ENCODE measurements around the gene ARHGAP24. TPM values are rescaled to one million over a fixed set of nuclear protein-coding genes. Genes with fewer than 3 reads are reported as not detected.

The ARHGAP24 gene
- total and polyA plus RNA-seq, 2 experiments from 2014 or later: 0.21 to 0.36 TPM

DNA sequence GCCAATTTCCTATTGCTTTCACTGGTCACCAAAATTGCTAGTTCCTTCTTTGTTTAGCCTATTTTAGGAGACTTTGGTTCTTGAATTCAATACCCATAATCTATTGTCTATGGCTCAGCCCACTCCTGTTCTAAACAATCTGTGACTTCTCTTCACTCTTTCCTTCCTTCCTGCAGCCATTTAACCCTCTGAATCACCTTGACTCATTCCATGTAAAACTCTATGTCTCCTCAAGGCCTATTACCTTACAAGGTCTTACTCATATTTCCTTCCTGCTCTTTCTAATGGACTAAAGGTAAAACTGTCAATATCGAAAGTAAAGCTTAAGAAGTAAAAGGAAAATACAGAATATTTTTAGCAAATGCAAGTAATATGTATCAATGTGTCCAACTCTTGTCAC lies 301.6 kb downstream of the ARHGAP24 start:
- Histone ChIP-seq H3K4me3 (no peak overlapping the region), H3F3A (replicated peaks; ENCODE audit: low read depth) (no peaks in the 10 kb centered on the region), H3K4me2 (no peak overlapping the region), H2AFZ (no peak overlapping the region), H4K20me1 (replicated peaks; ENCODE audit: insufficient read depth) (no peaks in the 10 kb centered on the region), H3K79me2 (replicated peaks; ENCODE audit: insufficient read depth) (no peaks in the 10 kb centered on the region), H3K27ac (ENCODE audit: low read depth) (no peak overlapping the region), H3K27me3 (ENCODE audit: insufficient read depth) (no peaks in the 10 kb centered on the region), H3K36me3 (ENCODE audit: insufficient read depth) (no peaks in the 10 kb centered on the region), H3K9me2 (ENCODE audit: insufficient read depth) (no peaks in the 10 kb centered on the region; the same call in 1 of the 2 replicates), H3K4me1 (ENCODE audit: insufficient read depth) (peaks cover 25% of the 10 kb centered on the region)
- Mint-ChIP-seq H3K9me3 (no peaks in the 10 kb centered on the region; the same call in 2 of the 3 replicates), H3K4me1 (peaks cover 34% of the 10 kb centered on the region), H3K36me3 (ENCODE audit: low read depth) (no peaks in the 10 kb centered on the region), H3K4me3 (no peak overlapping the region), H3K27me3 (ENCODE audit: insufficient read depth, low read depth, poor library complexity) (no peaks in the 10 kb centered on the region), H3K27ac (no peak overlapping the region)
- ATAC-seq (no peak), DNase-seq (ENCODE audit: low spot score) (no peak)
- no peak for TF ChIP-seq JUNB (IDR thresholded peaks at IDR 0.05; ENCODE audit: unreplicated experiment)

DNA sequence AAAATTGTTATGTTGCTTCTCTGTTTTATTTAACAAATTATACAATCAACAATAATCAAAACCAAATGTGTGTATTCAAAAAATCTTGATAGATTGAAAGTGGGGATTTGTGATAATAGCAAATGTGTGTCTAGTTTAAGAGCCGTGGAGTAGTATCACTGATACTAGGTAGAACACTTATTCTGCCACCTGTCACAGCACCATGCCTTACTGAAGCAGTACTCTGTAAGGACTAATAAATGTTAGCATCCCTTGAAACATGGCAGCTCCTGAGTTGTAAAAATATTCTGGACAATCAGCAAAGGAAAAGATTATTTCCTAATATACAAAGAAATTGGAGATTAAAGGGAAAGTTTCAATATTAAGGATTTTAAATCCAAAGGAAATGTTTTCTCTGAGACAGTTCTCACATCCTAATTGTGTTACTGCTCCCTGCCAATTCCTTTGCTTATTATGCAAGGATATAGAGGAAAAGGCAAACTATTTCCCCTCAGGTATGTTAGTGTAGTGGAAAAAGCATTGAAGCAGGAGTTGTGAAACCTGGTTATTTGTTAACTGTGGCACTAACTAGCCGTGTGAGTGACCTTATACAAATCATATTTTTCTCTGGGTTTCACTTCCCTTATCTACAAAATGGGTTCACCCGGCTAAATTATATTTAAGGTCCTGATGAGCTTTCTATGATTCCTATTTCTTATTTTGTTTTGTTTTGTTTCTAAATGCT lies 303.1 kb downstream of the ARHGAP24 start:
- H3K9me2 ChIP-seq (ENCODE audit: insufficient read depth): no peaks in the 10 kb centered on the region; the same call in 1 of the 2 replicates
- Mint-ChIP-seq H3K27me3 (ENCODE audit: insufficient read depth, low read depth, poor library complexity) (no peaks in the 10 kb centered on the region), H3K36me3 (ENCODE audit: low read depth) (no peaks in the 10 kb centered on the region), H3K4me1 (peaks cover 33% of the 10 kb centered on the region), H3K9me3 (no peaks in the 10 kb centered on the region; the same call in 2 of the 3 replicates), H3K4me3 (no peak overlapping the region), H3K27ac (no peak overlapping the region)
- H3K36me3 ChIP-seq (ENCODE audit: insufficient read depth): no peaks in the 10 kb centered on the region
- no peak for TF ChIP-seq STAT1 (IDR thresholded peaks at IDR 0.05; ENCODE audit: unreplicated experiment)
- no peak for TF ChIP-seq POLR2AphosphoS5 (IDR thresholded peaks at IDR 0.05; ENCODE audit: low read depth)
- TF ChIP-seq, protein P1, sequence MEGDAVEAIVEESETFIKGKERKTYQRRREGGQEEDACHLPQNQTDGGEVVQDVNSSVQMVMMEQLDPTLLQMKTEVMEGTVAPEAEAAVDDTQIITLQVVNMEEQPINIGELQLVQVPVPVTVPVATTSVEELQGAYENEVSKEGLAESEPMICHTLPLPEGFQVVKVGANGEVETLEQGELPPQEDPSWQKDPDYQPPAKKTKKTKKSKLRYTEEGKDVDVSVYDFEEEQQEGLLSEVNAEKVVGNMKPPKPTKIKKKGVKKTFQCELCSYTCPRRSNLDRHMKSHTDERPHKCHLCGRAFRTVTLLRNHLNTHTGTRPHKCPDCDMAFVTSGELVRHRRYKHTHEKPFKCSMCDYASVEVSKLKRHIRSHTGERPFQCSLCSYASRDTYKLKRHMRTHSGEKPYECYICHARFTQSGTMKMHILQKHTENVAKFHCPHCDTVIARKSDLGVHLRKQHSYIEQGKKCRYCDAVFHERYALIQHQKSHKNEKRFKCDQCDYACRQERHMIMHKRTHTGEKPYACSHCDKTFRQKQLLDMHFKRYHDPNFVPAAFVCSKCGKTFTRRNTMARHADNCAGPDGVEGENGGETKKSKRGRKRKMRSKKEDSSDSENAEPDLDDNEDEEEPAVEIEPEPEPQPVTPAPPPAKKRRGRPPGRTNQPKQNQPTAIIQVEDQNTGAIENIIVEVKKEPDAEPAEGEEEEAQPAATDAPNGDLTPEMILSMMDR (conservative IDR thresholded peaks at IDR 0.05; ENCODE audit: low read depth in 2 of 2): no peak
- no peak for TF ChIP-seq CREB1 (CRISPR knock-in tag; IDR thresholded peaks at IDR 0.05; ENCODE audit: low read depth)
- TF ChIP-seq JUNB (IDR thresholded peaks at IDR 0.05; ENCODE audit: unreplicated experiment): no peak
- TF ChIP-seq, protein P2, sequence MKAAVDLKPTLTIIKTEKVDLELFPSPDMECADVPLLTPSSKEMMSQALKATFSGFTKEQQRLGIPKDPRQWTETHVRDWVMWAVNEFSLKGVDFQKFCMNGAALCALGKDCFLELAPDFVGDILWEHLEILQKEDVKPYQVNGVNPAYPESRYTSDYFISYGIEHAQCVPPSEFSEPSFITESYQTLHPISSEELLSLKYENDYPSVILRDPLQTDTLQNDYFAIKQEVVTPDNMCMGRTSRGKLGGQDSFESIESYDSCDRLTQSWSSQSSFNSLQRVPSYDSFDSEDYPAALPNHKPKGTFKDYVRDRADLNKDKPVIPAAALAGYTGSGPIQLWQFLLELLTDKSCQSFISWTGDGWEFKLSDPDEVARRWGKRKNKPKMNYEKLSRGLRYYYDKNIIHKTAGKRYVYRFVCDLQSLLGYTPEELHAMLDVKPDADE (IDR thresholded peaks at IDR 0.05): no peak
- H3K4me3 ChIP-seq: no peak overlapping the region
- no peaks in the 10 kb centered on the region for H3K27me3 ChIP-seq (ENCODE audit: insufficient read depth)
- H3K4me2 ChIP-seq: no peak overlapping the region
- no peak overlapping the region for H3K27ac ChIP-seq (ENCODE audit: low read depth)
- no peaks in the 10 kb centered on the region for H4K20me1 ChIP-seq (replicated peaks; ENCODE audit: insufficient read depth)
- H3F3A ChIP-seq (replicated peaks; ENCODE audit: low read depth): no peaks in the 10 kb centered on the region
- no peak overlapping the region for H2AFZ ChIP-seq
- peaks cover 21% of the 10 kb centered on the region for H3K4me1 ChIP-seq (ENCODE audit: insufficient read depth)
- DNase-seq (ENCODE audit: low spot score) (no peak), ATAC-seq (no peak)
- no peaks in the 10 kb centered on the region for H3K79me2 ChIP-seq (replicated peaks; ENCODE audit: insufficient read depth)
